ENCODE measurements around the gene C1orf167. TPM values are rescaled to one million over a fixed set of nuclear protein-coding genes. Genes with fewer than 3 reads are reported as not detected.

The C1orf167 gene
- total and polyA plus RNA-seq, 10 of the 15 experiments (the other 5 are each of a cell fraction or from before 2014, with no cell fraction given): 0.17 to 0.31 TPM; not detected in 8

DNA sequence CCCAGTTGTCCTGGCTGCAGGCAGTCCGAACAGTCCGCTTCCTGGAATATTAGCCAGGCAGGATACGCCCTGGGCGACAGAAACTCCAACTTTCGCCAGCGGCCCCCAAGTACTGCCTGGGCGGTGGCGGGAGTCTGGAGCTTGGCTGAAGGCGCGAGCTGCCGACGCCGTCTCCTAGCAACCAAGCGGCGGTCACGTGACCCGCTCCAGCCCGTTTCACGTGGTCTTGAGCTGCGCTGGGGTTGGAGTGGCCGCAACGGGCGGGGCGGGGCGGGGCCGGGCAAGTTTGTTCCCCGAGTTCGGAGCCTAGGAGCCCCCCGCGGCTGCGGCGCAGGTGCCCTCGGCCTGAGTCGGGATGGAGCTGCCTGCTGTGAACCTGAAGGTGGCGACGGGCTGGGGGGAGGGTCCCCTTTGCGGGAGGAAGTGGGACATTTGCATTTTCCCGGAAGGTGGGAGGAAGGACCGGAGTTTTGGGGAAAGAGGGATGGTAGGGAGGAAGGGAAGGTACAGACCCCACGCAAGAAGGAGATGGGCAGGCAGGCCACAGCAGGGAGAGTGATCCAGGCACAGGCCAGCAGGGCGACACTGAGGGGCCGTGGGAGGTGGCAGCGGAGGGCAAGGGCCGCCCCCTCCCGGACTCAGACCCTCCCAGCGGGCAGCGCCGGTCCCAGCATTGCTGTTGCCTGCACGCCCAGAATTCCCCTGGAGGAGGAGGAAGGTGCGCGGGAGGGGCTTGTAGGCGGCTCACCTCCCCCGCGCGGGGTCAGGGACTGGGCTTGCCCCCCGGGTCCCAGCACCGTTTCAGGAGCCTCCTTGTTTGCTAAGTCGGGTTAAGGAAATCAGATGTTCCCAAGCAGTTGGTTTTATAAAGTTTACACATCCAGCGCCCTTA, 25.9 kb upstream of the C1orf167 start, which contains the start of gene AGTRAP (continued):
- TF ChIP-seq BRCA1 (IDR thresholded peaks at IDR 0.05; ENCODE audit: low read depth, low read length) (no peak), JUNB (IDR thresholded peaks at IDR 0.05) (no peak), MTA2 (IDR thresholded peaks at IDR 0.05; ENCODE audit: low read depth) (no peak), PAX8 (IDR thresholded peaks at IDR 0.05) (no peak), EZH2 (IDR thresholded peaks at IDR 0.05; ENCODE audit: borderline replicate concordance, control insufficient read depth, low read depth, low read length) (no peak), NR2C1 (IDR thresholded peaks at IDR 0.05) (no peak), CHD4 (IDR thresholded peaks at IDR 0.05) (no peak), MEF2B (IDR thresholded peaks at IDR 0.05; ENCODE audit: partially characterized antibody, poor library complexity, severe bottlenecking) (peak; percentile 62), NFYA (IDR thresholded peaks at IDR 0.05; ENCODE audit: borderline replicate concordance, low read depth, low read length) (no peak), POLR2AphosphoS2 (IDR thresholded peaks at IDR 0.05; ENCODE audit: low read depth, low read length) (no peak), POU2F2 (IDR thresholded peaks at IDR 0.05; ENCODE audit: borderline replicate concordance, low read depth, low read length) (no peak; the same call in 2 of the 3 replicates), MYB (IDR thresholded peaks at IDR 0.05; ENCODE audit: borderline replicate concordance, low read depth, low read length) (no peak), TAF1 (IDR thresholded peaks at IDR 0.05; ENCODE audit: borderline replicate concordance, low read depth, low read length) (no peak), SRF (IDR thresholded peaks at IDR 0.05; ENCODE audit: low read depth in 2 of 2, low read length in 2 of 2) (no peak; a peak in 1 of 4 replicates), CHD1 (IDR thresholded peaks at IDR 0.05; ENCODE audit: low read depth, low read length) (no peak), STAT1 (conservative IDR thresholded peaks at IDR 0.05) (no peak), YY1 (IDR thresholded peaks at IDR 0.05; ENCODE audit: low read depth, low read length) (0 out of 2 replicates have a peak, but pooled peaks have one; percentile 30), SMC3 (IDR thresholded peaks at IDR 0.05; ENCODE audit: borderline replicate concordance, low read length) (no peak), SUZ12 (IDR thresholded peaks at IDR 0.05; ENCODE audit: unreplicated experiment) (no peak), ZSCAN29 (IDR thresholded peaks at IDR 0.05) (no peak), NRF1 (conservative IDR thresholded peaks at IDR 0.05; ENCODE audit: low read depth, low read length) (no peak)
- TF ChIP-seq, protein P1, sequence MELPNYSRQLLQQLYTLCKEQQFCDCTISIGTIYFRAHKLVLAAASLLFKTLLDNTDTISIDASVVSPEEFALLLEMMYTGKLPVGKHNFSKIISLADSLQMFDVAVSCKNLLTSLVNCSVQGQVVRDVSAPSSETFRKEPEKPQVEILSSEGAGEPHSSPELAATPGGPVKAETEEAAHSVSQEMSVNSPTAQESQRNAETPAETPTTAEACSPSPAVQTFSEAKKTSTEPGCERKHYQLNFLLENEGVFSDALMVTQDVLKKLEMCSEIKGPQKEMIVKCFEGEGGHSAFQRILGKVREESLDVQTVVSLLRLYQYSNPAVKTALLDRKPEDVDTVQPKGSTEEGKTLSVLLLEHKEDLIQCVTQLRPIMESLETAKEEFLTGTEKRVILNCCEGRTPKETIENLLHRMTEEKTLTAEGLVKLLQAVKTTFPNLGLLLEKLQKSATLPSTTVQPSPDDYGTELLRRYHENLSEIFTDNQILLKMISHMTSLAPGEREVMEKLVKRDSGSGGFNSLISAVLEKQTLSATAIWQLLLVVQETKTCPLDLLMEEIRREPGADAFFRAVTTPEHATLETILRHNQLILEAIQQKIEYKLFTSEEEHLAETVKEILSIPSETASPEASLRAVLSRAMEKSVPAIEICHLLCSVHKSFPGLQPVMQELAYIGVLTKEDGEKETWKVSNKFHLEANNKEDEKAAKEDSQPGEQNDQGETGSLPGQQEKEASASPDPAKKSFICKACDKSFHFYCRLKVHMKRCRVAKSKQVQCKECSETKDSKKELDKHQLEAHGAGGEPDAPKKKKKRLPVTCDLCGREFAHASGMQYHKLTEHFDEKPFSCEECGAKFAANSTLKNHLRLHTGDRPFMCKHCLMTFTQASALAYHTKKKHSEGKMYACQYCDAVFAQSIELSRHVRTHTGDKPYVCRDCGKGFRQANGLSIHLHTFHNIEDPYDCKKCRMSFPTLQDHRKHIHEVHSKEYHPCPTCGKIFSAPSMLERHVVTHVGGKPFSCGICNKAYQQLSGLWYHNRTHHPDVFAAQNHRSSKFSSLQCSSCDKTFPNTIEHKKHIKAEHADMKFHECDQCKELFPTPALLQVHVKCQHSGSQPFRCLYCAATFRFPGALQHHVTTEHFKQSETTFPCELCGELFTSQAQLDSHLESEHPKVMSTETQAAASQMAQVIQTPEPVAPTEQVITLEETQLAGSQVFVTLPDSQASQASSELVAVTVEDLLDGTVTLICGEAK (IDR thresholded peaks at IDR 0.05; ENCODE audit: borderline replicate concordance): no peak
- TF ChIP-seq, protein P2, sequence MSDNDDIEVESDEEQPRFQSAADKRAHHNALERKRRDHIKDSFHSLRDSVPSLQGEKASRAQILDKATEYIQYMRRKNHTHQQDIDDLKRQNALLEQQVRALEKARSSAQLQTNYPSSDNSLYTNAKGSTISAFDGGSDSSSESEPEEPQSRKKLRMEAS (IDR thresholded peaks at IDR 0.05; ENCODE audit: low read depth, low read length): peak; percentile 87
- TF ChIP-seq, protein P3, sequence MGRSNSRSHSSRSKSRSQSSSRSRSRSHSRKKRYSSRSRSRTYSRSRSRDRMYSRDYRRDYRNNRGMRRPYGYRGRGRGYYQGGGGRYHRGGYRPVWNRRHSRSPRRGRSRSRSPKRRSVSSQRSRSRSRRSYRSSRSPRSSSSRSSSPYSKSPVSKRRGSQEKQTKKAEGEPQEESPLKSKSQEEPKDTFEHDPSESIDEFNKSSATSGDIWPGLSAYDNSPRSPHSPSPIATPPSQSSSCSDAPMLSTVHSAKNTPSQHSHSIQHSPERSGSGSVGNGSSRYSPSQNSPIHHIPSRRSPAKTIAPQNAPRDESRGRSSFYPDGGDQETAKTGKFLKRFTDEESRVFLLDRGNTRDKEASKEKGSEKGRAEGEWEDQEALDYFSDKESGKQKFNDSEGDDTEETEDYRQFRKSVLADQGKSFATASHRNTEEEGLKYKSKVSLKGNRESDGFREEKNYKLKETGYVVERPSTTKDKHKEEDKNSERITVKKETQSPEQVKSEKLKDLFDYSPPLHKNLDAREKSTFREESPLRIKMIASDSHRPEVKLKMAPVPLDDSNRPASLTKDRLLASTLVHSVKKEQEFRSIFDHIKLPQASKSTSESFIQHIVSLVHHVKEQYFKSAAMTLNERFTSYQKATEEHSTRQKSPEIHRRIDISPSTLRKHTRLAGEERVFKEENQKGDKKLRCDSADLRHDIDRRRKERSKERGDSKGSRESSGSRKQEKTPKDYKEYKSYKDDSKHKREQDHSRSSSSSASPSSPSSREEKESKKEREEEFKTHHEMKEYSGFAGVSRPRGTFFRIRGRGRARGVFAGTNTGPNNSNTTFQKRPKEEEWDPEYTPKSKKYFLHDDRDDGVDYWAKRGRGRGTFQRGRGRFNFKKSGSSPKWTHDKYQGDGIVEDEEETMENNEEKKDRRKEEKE (IDR thresholded peaks at IDR 0.05): no peak
